Spleen (tissue), 11 donors: Measurements from ENCODE around the gene ZCCHC12. TPM values are rescaled to one million over a fixed set of nuclear protein-coding genes. Genes with fewer than 3 reads are reported as not detected.
A peak's percentile ranks its signal among the peaks of the same experiment; 100 is the strongest.
"Not testable (repeated sequence)": the region's sequence is repeated elsewhere in the genome, so short reads cannot be mapped to it uniquely, and the experiment has no call there.

Experiments used
- DNase-seq: peaks from one replicate; pipeline ENCODE4 v3.0.0-alpha.2; 2020
- H3K27ac ChIP-seq, 8 donors: fragments of 200-600 bp; sonication (generic) in 7 of 8; 1 replicate in 4 of 8; 2 replicates in 4 of 8; pipeline versions ENCODE4 v1.5.0 to v1.8.0; 2016 to 2021; ENCODE audit warnings: inconsistent platforms in 4 of 8, mild to moderate bottlenecking in 4 of 8, moderate library complexity in 1 of 8
- H3K27me3 ChIP-seq, 7 donors: fragments of 200-600 bp; sonication (generic) in 6 of 7; replicated peaks in 1 of 7; 1 replicate in 4 of 7; 2 replicates in 3 of 7; pipeline versions ENCODE4 v1.5.0 to v1.8.0; 2016 to 2021; ENCODE audit warnings: inconsistent platforms in 3 of 7, mild to moderate bottlenecking in 1 of 7
- H3K36me3 ChIP-seq, 6 donors: fragments of 200-600 bp; sonication (generic) in 5 of 6; 1 replicate in 4 of 6; 2 replicates in 2 of 6; pipeline versions ENCODE4 v1.5.0 to v1.8.0; 2016 to 2021; ENCODE audit warnings: inconsistent platforms in 2 of 6
- H3K4me1 ChIP-seq, 6 donors: fragments of 200-600 bp; sonication (generic) in 5 of 6; 1 replicate in 3 of 6; 2 replicates in 3 of 6; pipeline versions ENCODE4 v1.5.0 to v1.8.0; 2016 to 2021; ENCODE audit warnings: inconsistent platforms in 3 of 6
- H3K4me3 ChIP-seq, 8 donors: fragments of 200-600 bp; sonication (generic) in 7 of 8; 1 replicate in 4 of 8; 2 replicates in 4 of 8; pipeline versions ENCODE4 v1.5.0 to v1.8.0; 2016 to 2021; ENCODE audit warnings: inconsistent platforms in 4 of 8, mild to moderate bottlenecking in 4 of 8, moderate library complexity in 2 of 8
- H3K9me3 ChIP-seq, 8 donors: fragments of 200-600 bp; sonication (generic) in 7 of 8; 1 replicate in 4 of 8; 2 replicates in 4 of 8; pipeline versions ENCODE4 v1.5.0 to v1.8.0; 2016 to 2021; ENCODE audit warnings: inconsistent platforms in 4 of 8
- POLR2A ChIP-seq, 3 donors: fragments of 450-650 bp; IDR thresholded peaks; one replicate each; pipeline ENCODE4 v1.5.1; 2017; ENCODE audit warnings: antibody characterized with exemption in 3 of 3, mild to moderate bottlenecking in 1 of 3
- POLR2AphosphoS5 ChIP-seq, 3 donors: sonication (generic); formaldehyde crosslinking; IDR thresholded peaks; one replicate each; pipeline ENCODE4 v1.5.1; 2017; ENCODE audit warnings: antibody characterized with exemption in 3 of 3
- WGBS, 5 donors: extraction: QIAGEN DNeasy Blood & Tissue Kit in 3 of 5; methylation state at CpG; one replicate each; pipeline versions ENCODE4 v1.1.5 to v1.1.7; 2013 to 2018; 5-methylcytosine and 5-hydroxymethylcytosine counted together
- intact Hi-C: fragments of 100-400 bp; cut with DNase I; formaldehyde crosslinking; loops from one replicate; pipeline ENCODE4 v1.15.0; 2023; ENCODE audit warnings: low total_unique reads
- polyA plus RNA-seq, 3 donors: library from polyadenylated mRNA; stranded (reverse); fragments of 200-250 nt; gene quantifications; one replicate each; pipeline ENCODE4 v1.2.1, GENCODE V29; 2013
- total RNA-seq, 7 donors: library from RNA; depleted of rRNA in 3 of 7; stranded (reverse); fragments of >200 nt in 3 of 7; fragmentation: NEBNext Ultra II Directional in 4 of 7; extraction: Animal tissue kit (Norgen Biotek cat#: 25700) in 4 of 7; gene quantifications; one replicate each; pipeline versions ENCODE4 v1.1.0 to v1.2.1, GENCODE V29; 2016 to 2021
- TF ChIP-seq, protein P1 (sequence below), 11 experiments: fragments of 200-600 bp in 7 of 11; fragments of 450-650 bp in 4 of 11; sonication (generic) in 4 of 11; IDR thresholded peaks in 8 of 11; conservative IDR thresholded peaks in 3 of 11; 1 replicate in 7 of 11; 2 replicates in 4 of 11; pipeline versions ENCODE4 v1.4.0 to v1.8.0; 2016 to 2021; ENCODE audit warnings: antibody characterized with exemption in 11 of 11, inconsistent platforms in 4 of 11, mild to moderate bottlenecking in 1 of 11
- donor health status: healthy with polysubstance abuse.
- donor health status: DM: no; HTN: no; CAD: no; lungs with moderate emphysema.
- donor health status: DM: no; HTN: no; CAD: no.
- donor health status: Bipolar disorder and iron deficiency.
- donor health status: healthy.
- donor health status: DM: no; HTN: no; CAD: no.
- donor health status: DM: yes; HTN: yes; CAD: no.

ZCCHC12 gene
- total and polyA plus RNA-seq, 10 donors, result 0.03 to 0.65 (median 0.49) TPM; not detected in 7

DNA sequence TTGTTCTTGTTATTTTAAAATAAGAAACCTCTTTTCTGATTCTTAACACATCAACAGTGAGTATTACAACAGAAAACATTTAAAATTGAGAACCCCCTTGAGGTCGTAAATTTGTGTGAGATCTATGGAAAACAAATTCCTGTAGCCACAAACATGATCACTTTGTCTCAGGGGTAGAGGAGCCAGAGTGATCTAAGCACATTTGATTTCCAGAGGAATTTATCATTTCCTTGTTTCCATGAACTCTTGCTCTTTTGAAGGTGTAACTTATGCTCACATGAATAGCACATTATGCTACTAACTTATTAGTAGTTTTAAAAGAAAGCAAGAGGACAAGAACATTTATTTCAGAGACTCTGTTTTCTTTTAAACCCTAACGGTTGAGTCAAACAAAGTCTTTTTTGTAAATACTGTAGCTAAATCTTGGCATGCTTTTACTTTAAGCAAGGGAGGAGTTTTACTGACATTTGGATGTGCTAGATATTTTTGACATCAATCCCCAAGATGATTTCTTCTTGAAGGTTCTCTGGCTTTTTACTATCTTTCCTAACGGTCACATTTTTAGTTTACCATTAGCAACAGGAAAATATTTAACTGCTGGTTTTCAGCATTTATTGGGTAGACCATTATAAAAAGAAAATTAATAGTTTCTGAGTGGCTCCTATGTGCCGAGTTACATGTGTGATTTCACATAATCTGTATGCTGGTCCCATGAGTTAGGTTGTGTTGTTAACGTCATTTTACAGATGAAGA is 27.9 kb upstream of the ZCCHC12 start:
- TF ChIP-seq POLR2A (IDR thresholded peaks at IDR 0.05) (no peak), POLR2AphosphoS5 (IDR thresholded peaks at IDR 0.05) (no peak)
- TF ChIP-seq, protein P1, sequence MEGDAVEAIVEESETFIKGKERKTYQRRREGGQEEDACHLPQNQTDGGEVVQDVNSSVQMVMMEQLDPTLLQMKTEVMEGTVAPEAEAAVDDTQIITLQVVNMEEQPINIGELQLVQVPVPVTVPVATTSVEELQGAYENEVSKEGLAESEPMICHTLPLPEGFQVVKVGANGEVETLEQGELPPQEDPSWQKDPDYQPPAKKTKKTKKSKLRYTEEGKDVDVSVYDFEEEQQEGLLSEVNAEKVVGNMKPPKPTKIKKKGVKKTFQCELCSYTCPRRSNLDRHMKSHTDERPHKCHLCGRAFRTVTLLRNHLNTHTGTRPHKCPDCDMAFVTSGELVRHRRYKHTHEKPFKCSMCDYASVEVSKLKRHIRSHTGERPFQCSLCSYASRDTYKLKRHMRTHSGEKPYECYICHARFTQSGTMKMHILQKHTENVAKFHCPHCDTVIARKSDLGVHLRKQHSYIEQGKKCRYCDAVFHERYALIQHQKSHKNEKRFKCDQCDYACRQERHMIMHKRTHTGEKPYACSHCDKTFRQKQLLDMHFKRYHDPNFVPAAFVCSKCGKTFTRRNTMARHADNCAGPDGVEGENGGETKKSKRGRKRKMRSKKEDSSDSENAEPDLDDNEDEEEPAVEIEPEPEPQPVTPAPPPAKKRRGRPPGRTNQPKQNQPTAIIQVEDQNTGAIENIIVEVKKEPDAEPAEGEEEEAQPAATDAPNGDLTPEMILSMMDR (IDR thresholded peaks at IDR 0.05 in 8 of 11, conservative IDR thresholded peaks at IDR 0.05 in 3 of 11), result no peak
- 61 to 80% (median 75%) methylated on average over 5 of the region's 5 CpGs for WGBS, 5 donors
- Histone ChIP-seq H3K9me3 (no peaks in the 10 kb centered on the region), H3K36me3 (no peaks in the 10 kb centered on the region), H3K4me1 (no peaks in the 10 kb centered on the region), H3K27ac (no peak overlapping the region), H3K4me3 (no peak overlapping the region), H3K27me3 (no peaks in the 10 kb centered on the region)
- no peak for DNase-seq
- intact Hi-C loops, result no loop called here

DNA sequence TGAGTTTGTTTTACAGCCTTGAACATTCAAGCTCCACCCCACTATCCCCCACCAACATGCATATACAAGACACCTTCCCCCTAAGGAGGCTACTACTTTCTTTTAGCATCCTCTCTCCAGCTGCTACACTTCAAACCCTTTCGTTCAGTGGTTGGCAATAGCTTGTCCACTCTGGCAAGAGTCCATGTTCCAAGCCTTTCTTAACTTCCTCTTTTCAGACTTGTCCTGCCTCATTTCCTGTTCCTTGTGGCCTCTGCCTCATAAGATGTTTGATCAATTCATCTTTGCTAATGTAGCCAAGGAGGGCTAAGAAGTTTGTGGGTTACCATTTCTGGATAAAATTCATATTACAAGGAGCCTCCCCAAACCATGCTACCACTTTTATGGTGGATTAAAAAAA is 20.8 kb upstream of the ZCCHC12 start:
- 8 to 52% (median 14%) methylated on average over 1 of the region's 1 CpG for WGBS, 5 donors
- H3K9me3 ChIP-seq, result no peaks in the 10 kb centered on the region
- peak overlapping the region in 1 of 8 donors; percentile 38 for H3K27ac ChIP-seq
- H3K4me1 ChIP-seq, result no peaks in the 10 kb centered on the region
- H3K27me3 ChIP-seq, result no peaks in the 10 kb centered on the region
- no peaks in the 10 kb centered on the region for H3K36me3 ChIP-seq
- TF ChIP-seq POLR2AphosphoS5 (IDR thresholded peaks at IDR 0.05) (peak in 1 of 3 donors; percentile 40), POLR2A (IDR thresholded peaks at IDR 0.05) (no peak)
- H3K4me3 ChIP-seq, result no peak overlapping the region
- intact Hi-C loops, result loop anchor here (10.0 kb wide), 1 partner anchor 168 kb away; no protein-coding TSS in a partner anchor
- no peak for DNase-seq

DNA sequence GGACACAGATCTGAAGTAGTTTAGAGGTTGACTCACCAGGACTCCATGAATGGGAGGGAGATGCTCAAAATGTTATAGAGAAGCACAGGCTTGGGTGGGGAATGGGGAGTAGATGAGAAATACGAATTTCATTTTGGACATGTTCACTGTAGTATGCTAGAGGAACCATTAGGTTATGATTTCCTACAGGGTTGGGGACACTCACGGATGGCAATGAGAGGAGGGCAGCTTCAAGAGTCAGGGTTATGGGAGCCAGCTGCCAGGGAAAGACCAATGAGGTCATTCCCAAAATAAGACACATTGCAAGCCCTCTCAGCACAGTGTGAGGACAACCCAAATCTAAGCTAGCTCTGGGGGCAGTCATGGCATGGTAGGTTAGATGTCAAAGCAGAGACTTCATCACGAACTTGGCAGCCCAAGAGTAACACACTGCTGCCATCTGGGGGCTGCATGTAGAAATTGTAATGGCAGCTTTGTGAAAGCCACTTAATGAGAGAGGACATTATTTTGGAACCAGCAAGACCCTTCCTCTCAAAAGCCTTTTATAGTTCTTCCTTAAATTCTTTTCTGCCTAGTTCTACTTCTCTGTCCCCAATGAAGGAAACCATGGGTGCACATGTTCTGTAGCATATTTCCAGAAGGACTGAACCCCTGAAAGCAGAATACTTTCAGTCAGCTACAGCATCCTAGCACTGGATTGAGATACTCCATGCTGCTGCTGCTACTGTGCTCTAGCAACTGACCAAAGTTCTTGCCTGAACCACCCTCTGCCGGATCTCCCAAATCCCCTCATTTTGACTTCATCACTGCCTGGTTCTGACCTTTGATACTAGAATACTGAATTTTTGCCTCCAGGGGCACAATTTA is 16.2 kb upstream of the ZCCHC12 start:
- no peak overlapping the region for H3K27ac ChIP-seq
- peaks cover 0 to 7% (median 0%) of the 10 kb centered on the region in 7 donors for H3K27me3 ChIP-seq
- 34 to 53% (median 40%) methylated on average over 4 of the region's 4 CpGs for WGBS, 5 donors
- no peaks in the 10 kb centered on the region for H3K9me3 ChIP-seq
- H3K4me1 ChIP-seq, result no peaks in the 10 kb centered on the region
- no peak overlapping the region for H3K4me3 ChIP-seq
- TF ChIP-seq POLR2AphosphoS5 (IDR thresholded peaks at IDR 0.05), result no peak
- TF ChIP-seq, protein P1 (IDR thresholded peaks at IDR 0.05 in 8 of 11, conservative IDR thresholded peaks at IDR 0.05 in 3 of 11), result peak; percentile 33 to 69 (median 60)
- no peak for TF ChIP-seq POLR2A (IDR thresholded peaks at IDR 0.05)
- peak; percentile 72 for DNase-seq
- no peaks in the 10 kb centered on the region for H3K36me3 ChIP-seq
- intact Hi-C loops, result loop anchor here (10.0 kb wide), 1 partner anchor 173 kb away; no protein-coding TSS in a partner anchor

DNA sequence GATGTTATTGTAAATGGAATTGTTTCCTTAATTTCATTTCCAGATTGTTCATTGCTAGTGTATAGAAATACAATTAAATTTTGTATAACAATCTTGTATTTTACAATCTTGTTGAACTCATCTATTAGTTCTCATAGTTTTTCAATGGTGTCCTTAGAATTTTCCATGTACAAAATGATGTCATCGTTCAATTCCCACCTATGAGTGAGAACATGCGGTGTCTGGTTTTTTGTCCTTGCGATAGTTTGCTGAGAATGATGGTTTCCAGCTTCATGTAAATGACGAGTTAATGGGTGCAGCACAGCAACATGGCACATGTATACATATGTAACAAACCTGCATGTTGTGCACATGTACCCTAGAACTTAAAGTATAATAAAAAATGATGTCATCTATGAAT is 6.4 kb upstream of the ZCCHC12 start:
- H3K4me3 ChIP-seq, DNase-seq, H3K36me3 ChIP-seq, H3K27ac ChIP-seq, intact Hi-C loops, H3K4me1 ChIP-seq, H3K27me3 ChIP-seq, H3K9me3 ChIP-seq: not testable (repeated sequence)
- WGBS, 5 donors, result 82 to 92% (median 91%) methylated on average over 4 of the region's 4 CpGs
